HepG2 (cell line): ENCODE data around the gene AKT2. TPM values are rescaled to one million over a fixed set of nuclear protein-coding genes. Genes with fewer than 3 reads are reported as not detected.

ENCODE experiments used
- ATAC-seq: fragments of 200-7000 bp; cut with Tn5 transposase; 3 replicates; pipeline ENCODE4 v1.9.1; 2020; ENCODE audit warnings: mild to moderate bottlenecking, moderate library complexity
- BruUV-seq: library from RNA; stranded (reverse); fragments of 400-500 nt; replicated peaks from 2 replicates; lab custom pipeline; 2021; lab: Mats Ljungman, UMichigan
- CTCF ChIA-PET: fragments of 300-600 bp; formaldehyde crosslinking; extraction: SDS; loops from one replicate; lab custom pipeline; 2021; ENCODE audit warnings: low total read pairs, inconsistent platforms, low intra/inter-chr PET ratio; lab: Yijun Ruan, JAX
- POLR2A ChIA-PET: fragments of 350-600 bp; sonication (Branson Sonifier 250); formaldehyde crosslinking; loops from one replicate; lab custom pipeline; 2020; ENCODE audit warnings: antibody characterized with exemption, inconsistent platforms; lab: Yijun Ruan, JAX
- DNase-seq: peaks from one replicate; pipeline ENCODE4 v3.0.0-alpha.2; 2015; ENCODE audit warnings: low spot score
- FAIRE-seq: peaks from 3 replicates; lab custom pipeline; 2011; peaks lifted over from hg19 to GRCh38; lab: Jason Lieb, UNC
- H2AFZ ChIP-seq: one replicate; pipeline ENCODE4 v1.6.1; 2011; ENCODE audit warnings: low read length, inconsistent platforms
- H3K27ac ChIP-seq: fragments of 300-600 bp; 3 replicates; pipeline ENCODE4 v1.8.0; 2011; ENCODE audit warnings: mixed run types, mild to moderate bottlenecking, mixed read lengths, low read length, inconsistent platforms; ENCODE audit not compliant: insufficient read depth; ENCODE audit errors: extremely low read length
- H3K27me3 ChIP-seq, 2 experiments: fragments of 200-600 bp in 1 of 2; 2 replicates in 1 of 2; 3 replicates in 1 of 2; pipeline versions ENCODE4 v1.6.0 to v1.8.0; 2011; ENCODE audit warnings: low read length in 2 of 2, mild to moderate bottlenecking in 2 of 2, moderate library complexity in 2 of 2, inconsistent platforms in 1 of 2; ENCODE audit not compliant: insufficient read depth in 2 of 2, control insufficient read depth in 1 of 2
- H3K36me3 ChIP-seq, 2 experiments: fragments of 200-600 bp in 1 of 2; replicated peaks in 1 of 2; 2 replicates in 1 of 2; 3 replicates in 1 of 2; pipeline versions ENCODE4 v1.5.1 to v1.8.0; 2011; ENCODE audit warnings: low read length in 2 of 2, inconsistent platforms in 1 of 2; ENCODE audit not compliant: insufficient read depth in 2 of 2, control insufficient read depth in 1 of 2
- H3K4me1 ChIP-seq: 2 replicates; pipeline ENCODE4 v1.5.1; 2012; ENCODE audit warnings: low read length, inconsistent platforms; ENCODE audit not compliant: insufficient read depth
- H3K4me2 ChIP-seq: 2 replicates; pipeline ENCODE4 v1.6.0; 2011; ENCODE audit warnings: low read depth, low read length, inconsistent platforms
- H3K4me3 ChIP-seq, 3 experiments: fragments of 200-600 bp in 1 of 3; sonication (generic), shearing (Covaris generic) in 1 of 3; replicated peaks in 1 of 3; 2 replicates each; pipeline ENCODE4 v1.5.1; 2011 to 2016; ENCODE audit warnings: low read length in 3 of 3, inconsistent platforms in 2 of 3, low read depth in 2 of 3, mild to moderate bottlenecking in 2 of 3, control low read depth in 1 of 3, mixed read lengths in 1 of 3; ENCODE audit not compliant: insufficient read depth in 1 of 3
- H3K79me2 ChIP-seq: one replicate; pipeline ENCODE4 v1.6.1; 2011; ENCODE audit warnings: low read length, inconsistent platforms; ENCODE audit not compliant: insufficient read depth
- H3K9ac ChIP-seq: 2 replicates; pipeline ENCODE4 v1.6.0; 2011; ENCODE audit warnings: mild to moderate bottlenecking, low read depth, low read length, inconsistent platforms; ENCODE audit not compliant: insufficient read depth
- H3K9me3 ChIP-seq: 2 replicates; pipeline ENCODE4 v1.5.1; 2012; ENCODE audit warnings: mild to moderate bottlenecking, low read length
- H4K20me1 ChIP-seq: 2 replicates; pipeline ENCODE4 v1.6.0; 2011; ENCODE audit warnings: inconsistent platforms, mild to moderate bottlenecking, low read length, moderate library complexity; ENCODE audit not compliant: insufficient read depth
- CBX5 ChIP-seq: sonication (generic); formaldehyde crosslinking; IDR thresholded peaks from 2 replicates; pipeline ENCODE4 v1.4.0; 2020; ENCODE audit warnings: missing genetic modification reagents, borderline replicate concordance
- CEBPG ChIP-seq: IDR thresholded peaks from 2 replicates; pipeline ENCODE4 v1.6.1; 2016
- E2F1 ChIP-seq: sonication (generic); formaldehyde crosslinking; IDR thresholded peaks from 2 replicates; pipeline ENCODE4 v1.5.0; 2020; ENCODE audit warnings: missing genetic modification reagents
- IRF1 ChIP-seq: sonication (generic); formaldehyde crosslinking; IDR thresholded peaks from 2 replicates; pipeline ENCODE4 v1.4.0; 2020; ENCODE audit warnings: low read depth, mild to moderate bottlenecking, missing genetic modification reagents
- KAT7 ChIP-seq: IDR thresholded peaks from 2 replicates; pipeline ENCODE4 v1.6.1; 2018; ENCODE audit warnings: borderline replicate concordance, missing compliant biosample characterization
- MIER3 ChIP-seq: IDR thresholded peaks from 2 replicates; pipeline ENCODE4 v1.6.1; 2016; ENCODE audit warnings: missing compliant biosample characterization, borderline replicate concordance
- PAF1 ChIP-seq: IDR thresholded peaks from 2 replicates; pipeline ENCODE4 v1.6.1; 2016; ENCODE audit warnings: missing genetic modification reagents, missing compliant biosample characterization
- PHB2 ChIP-seq: fragments of 450-650 bp; IDR thresholded peaks from 2 replicates; pipeline ENCODE4 v1.6.1; 2018; ENCODE audit not compliant: partially characterized antibody
- PITX1 ChIP-seq: sonication (generic); formaldehyde crosslinking; IDR thresholded peaks from 2 replicates; pipeline ENCODE4 v1.5.1; 2020; ENCODE audit warnings: mild to moderate bottlenecking, missing genetic modification reagents
- ZNF280B ChIP-seq: sonication (generic); formaldehyde crosslinking; IDR thresholded peaks from 2 replicates; pipeline ENCODE4 v1.5.0; 2020; ENCODE audit warnings: missing genetic modification reagents, mild to moderate bottlenecking, borderline replicate concordance
- ZNF777 ChIP-seq: sonication (generic); formaldehyde crosslinking; IDR thresholded peaks from 2 replicates; pipeline ENCODE4 v1.4.0; 2020; ENCODE audit warnings: missing genetic modification reagents
- ZSCAN20 ChIP-seq: sonication (generic); formaldehyde crosslinking; IDR thresholded peaks from 2 replicates; pipeline ENCODE4 v1.4.0; 2020; ENCODE audit warnings: missing genetic modification reagents, mild to moderate bottlenecking, borderline replicate concordance
- WGBS: methylation state at CpG from one replicate; pipeline ENCODE4 v1.1.6; 2017; ENCODE audit warnings: low lambda C conversion rate; 5-methylcytosine and 5-hydroxymethylcytosine counted together
- in situ Hi-C: cut with HindIII; loops from 2 replicates; pipeline ENCODE4 v1.10.0; 2017; ENCODE audit warnings: low pct_unique_long_range_greater_than_20kb; ENCODE audit not compliant: extremely low pct_ligation_motif_present
- intact Hi-C: fragments of 100-400 bp; cut with micrococcal nuclease; formaldehyde crosslinking; loops from one replicate; pipeline ENCODE4 v1.10.0; 2022; ENCODE audit not compliant: unreplicated experiment
- polyA plus RNA-seq, 8 experiments: library from polyadenylated mRNA; depleted of rRNA in 3 of 8; stranded (reverse) in 7 of 8; unstranded in 1 of 8; fragments of >200 nt; fragmentation: Illumina TruSeq in 4 of 8; extraction: Trizol in 4 of 8; gene quantifications; 2 replicates each; pipeline versions ENCODE4 v1.2.1 to v1.2.3, GENCODE V29; 2011 to 2016; ENCODE audit warnings: low read depth in 4 of 8, missing spikeins in 1 of 8, mixed read lengths in 1 of 8; ENCODE audit not compliant: insufficient read depth in 1 of 8
- total RNA-seq, 5 experiments: library from RNA; depleted of rRNA; stranded (reverse); fragments of >200 nt; fragmentation: Illumina TruSeq; extraction: Trizol; gene quantifications; 2 replicates each; pipeline ENCODE4 v1.2.3, GENCODE V29; 2016; ENCODE audit warnings: low read depth in 1 of 5

Gene AKT2
- total and polyA plus RNA-seq, 2 of the 13 experiments (the other 11 are each of a cell fraction or from before 2014, with no cell fraction given), result 82.1 to 173 TPM

GRCh38 chr19:40238775-40239174, 46.4 kb downstream of the AKT2 start:
- H2AFZ ChIP-seq, result no peak overlapping the region

DNA sequence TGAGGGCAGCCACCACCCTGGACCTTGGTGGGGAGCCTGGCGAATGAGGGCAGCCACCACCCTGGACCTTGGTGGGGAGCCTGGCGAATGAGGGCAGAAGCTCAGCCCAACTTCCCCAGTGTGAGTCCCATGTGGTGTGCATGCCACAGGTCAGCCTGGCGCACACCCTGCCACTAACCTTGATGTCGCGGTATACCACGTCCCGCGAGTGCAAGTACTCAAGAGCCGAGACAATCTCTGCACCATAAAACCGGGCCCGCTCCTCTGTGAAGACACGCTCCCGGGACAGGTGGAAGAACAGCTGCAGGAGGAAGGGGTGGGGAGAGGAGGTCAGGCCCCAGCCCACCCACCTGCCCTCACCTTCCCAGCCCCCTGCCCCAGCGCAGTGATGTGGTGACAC, 47.4 kb downstream of the AKT2 start:
- WGBS, result 99% methylated on average over 12 of the region's 14 CpGs
- H2AFZ ChIP-seq, result no peak overlapping the region
- H4K20me1 ChIP-seq, result no peaks in the 10 kb centered on the region
- intact Hi-C loops (no loop called here), in situ Hi-C loops (no loop called here)
- no peak for DNase-seq
- POLR2A ChIA-PET, result no interaction called here
- no peak for ATAC-seq
- no TSS peak for BruUV-seq
- no peak overlapping the region for H3K9ac ChIP-seq
- no peaks in the 10 kb centered on the region for H3K27me3 ChIP-seq
- peaks cover 38 to 69% of the 10 kb centered on the region in 2 experiments for H3K36me3 ChIP-seq
- H3K4me3 ChIP-seq, result no peak overlapping the region
- H3K4me2 ChIP-seq, result no peak overlapping the region
- H3K79me2 ChIP-seq, result no peaks in the 10 kb centered on the region
- no peak for FAIRE-seq
- no peaks in the 10 kb centered on the region for H3K9me3 ChIP-seq
- no peak overlapping the region for H3K27ac ChIP-seq
- H3K4me1 ChIP-seq, result peaks cover 6% of the 10 kb centered on the region
- CTCF ChIA-PET, result no interaction called here
- TF ChIP-seq KAT7 (CRISPR knock-in tag), result no peak
- no peak for TF ChIP-seq CEBPG (CRISPR knock-in tag)
- TF ChIP-seq ZNF280B (CRISPR knock-in tag), result no peak
- no peak for TF ChIP-seq PITX1
- TF ChIP-seq ZSCAN20 (CRISPR knock-in tag), result no peak
- TF ChIP-seq MIER3 (CRISPR knock-in tag), result no peak
- no peak for TF ChIP-seq PAF1 (CRISPR knock-in tag)
- no peak for TF ChIP-seq E2F1 (CRISPR knock-in tag)
- no peak for TF ChIP-seq PHB2
- no peak for TF ChIP-seq IRF1 (CRISPR knock-in tag)
- TF ChIP-seq CBX5 (CRISPR knock-in tag), result no peak

More at GRCh38 chr19:40238775-40239174, 46.4 kb downstream of the AKT2 start:
- H3K27me3 ChIP-seq, result no peaks in the 10 kb centered on the region
- H3K36me3 ChIP-seq, result peaks cover 36 to 74% of the 10 kb centered on the region in 2 experiments
- H4K20me1 ChIP-seq, result no peaks in the 10 kb centered on the region
- H3K9ac ChIP-seq, result no peak overlapping the region
- intact Hi-C loops (no loop called here), in situ Hi-C loops (no loop called here)
- no peak overlapping the region for H3K27ac ChIP-seq
- no peak for TF ChIP-seq ZNF777
- no peaks in the 10 kb centered on the region for H3K79me2 ChIP-seq
- no peak for FAIRE-seq
- no peaks in the 10 kb centered on the region for H3K4me1 ChIP-seq
- H3K4me2 ChIP-seq, result no peak overlapping the region
- no peak for DNase-seq
- ChIA-PET CTCF (no interaction called here), POLR2A (no interaction called here)
- BruUV-seq, result no TSS peak
- no peak for ATAC-seq
- 93% methylated on average over 6 of the region's 9 CpGs for WGBS
- H3K9me3 ChIP-seq, result no peaks in the 10 kb centered on the region
- no peak overlapping the region for H3K4me3 ChIP-seq
